ENCODE data around the gene FSD1.

DNA sequence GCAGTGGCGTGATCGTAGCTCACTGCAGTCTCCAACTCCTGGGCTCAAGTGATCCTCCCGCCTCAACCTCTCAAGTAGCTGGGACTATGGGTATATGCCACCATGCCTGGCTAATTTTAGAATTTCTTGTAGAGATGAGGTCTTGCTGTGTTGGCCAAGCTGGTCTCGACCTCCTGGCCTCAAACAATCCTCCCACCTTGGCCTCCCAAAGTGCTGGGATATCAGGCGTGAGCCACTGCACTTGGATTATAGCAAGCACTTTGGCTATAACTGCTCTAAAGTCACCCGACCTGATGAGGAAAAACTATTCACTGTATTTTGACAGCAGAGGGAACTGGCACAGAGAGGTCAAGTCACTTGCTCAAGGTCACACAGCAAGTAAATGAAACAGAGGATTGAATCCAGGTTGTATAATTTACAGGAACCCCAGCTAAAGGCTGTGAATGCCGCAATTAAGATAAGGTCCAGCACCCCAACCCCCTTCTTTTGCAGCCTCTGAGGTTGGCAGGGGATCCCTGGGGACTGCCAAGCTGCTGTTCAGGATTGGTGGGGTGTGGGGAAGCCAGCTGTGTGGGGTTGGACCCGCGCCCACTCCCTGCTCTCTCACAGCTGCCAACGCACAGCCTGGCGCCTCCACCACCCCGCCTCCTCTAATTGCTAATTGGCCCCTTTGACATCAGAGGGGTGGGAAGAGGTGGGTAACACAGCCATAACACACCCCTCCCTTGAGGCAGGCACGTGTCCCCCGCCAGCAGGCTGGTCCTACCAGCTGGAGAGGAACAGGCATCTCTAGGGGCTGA is 8.2 kb upstream of the FSD1 start:
- no peak for TF ChIP-seq EZH2 (IDR thresholded peaks at IDR 0.05; ENCODE audit: insufficient read depth, poor library complexity, severe bottlenecking)
- TF ChIP-seq EZH2phosphoT487 (IDR thresholded peaks at IDR 0.05; ENCODE audit: insufficient read depth, low read depth) = no peak
